DMS114 treated with DMSO at 0.1 percent for 48 hours (cell line): Measurements from ENCODE around the gene HNRNPA2B1.
"Not testable (repeated sequence)": the region's sequence is repeated elsewhere in the genome, so short reads cannot be mapped to it uniquely, and the experiment has no call there.

ENCODE experiments used
- DNase-seq: peaks from one replicate; lab custom pipeline; 2025; ENCODE audit not compliant: unreplicated experiment; lab: John Stamatoyannopoulos, UW

HNRNPA2B1 gene

DNA sequence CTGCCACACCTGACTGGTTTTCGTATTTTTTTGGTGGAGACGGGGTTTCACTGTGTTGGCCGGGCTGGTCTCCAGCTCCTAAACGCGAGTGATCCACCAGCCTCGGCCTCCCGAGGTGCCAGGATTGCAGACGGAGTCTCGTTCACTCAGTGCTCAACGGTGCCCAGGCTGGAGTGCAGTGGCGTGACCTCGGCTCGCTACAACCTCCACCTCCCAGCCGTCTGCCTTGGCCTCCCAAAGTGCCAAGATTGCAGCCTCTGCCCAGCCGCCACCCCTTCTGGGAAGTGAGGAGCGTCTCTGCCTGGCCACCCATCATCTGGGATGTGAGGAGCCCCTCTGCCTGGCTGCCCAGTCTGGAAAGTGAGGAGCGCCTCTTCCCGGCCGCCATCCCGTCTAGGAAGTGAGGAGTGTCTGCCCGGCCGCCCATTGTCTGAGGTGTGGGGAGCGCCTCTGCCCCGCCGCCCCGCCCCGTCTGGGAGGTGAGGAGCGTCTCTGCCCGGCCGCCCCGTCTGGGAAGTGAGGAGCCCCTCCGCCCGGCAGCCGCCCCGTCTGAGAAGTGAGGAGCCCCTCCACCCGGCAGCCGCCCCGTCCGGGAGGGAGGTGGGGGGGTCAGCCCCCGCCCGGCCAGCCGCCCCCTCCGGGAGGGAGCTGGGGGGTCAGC is 52.8 kb downstream of the HNRNPA2B1 start:
- not testable (repeated sequence) for DNase-seq

DNA sequence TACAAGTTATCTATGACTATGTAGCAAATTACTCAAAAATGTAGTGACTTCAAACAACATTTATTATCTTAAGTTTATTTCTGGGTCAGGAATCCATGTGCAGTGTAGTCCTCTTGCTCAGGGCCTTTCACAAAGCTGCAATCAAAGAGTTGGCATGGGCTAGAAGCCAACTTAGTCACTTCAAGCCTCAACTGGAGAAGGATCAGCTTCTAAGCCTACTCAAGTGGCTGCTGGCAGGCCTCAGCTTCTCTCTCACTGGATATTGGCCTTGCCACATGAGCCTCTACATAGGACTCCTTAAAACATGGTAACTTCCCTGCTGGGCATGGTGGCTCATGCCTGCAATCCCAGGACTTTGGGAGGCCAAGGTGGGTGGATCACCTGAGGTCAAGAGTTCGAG is 53.5 kb downstream of the HNRNPA2B1 start:
- no peak for DNase-seq

DNA sequence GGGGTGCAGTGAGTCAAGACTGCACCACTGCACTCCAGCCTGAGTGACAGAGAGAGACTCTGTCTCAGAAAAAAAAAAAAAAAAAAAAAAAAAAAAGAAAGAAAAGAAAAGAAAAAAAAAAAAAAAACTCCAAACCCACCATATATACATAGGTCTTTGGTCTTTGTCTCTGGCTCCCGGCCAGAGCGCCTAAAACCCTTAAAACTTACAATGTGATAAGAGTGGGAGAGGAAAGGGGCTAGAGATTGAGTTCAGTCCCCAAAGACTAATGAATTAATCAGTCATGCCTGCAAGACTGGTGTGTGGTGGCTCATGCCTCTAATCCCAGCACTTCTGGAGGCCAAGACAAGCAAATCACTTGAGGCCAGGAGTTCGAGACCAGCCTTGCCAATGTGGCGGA is 55.3 kb downstream of the HNRNPA2B1 start:
- no peak for DNase-seq

DNA sequence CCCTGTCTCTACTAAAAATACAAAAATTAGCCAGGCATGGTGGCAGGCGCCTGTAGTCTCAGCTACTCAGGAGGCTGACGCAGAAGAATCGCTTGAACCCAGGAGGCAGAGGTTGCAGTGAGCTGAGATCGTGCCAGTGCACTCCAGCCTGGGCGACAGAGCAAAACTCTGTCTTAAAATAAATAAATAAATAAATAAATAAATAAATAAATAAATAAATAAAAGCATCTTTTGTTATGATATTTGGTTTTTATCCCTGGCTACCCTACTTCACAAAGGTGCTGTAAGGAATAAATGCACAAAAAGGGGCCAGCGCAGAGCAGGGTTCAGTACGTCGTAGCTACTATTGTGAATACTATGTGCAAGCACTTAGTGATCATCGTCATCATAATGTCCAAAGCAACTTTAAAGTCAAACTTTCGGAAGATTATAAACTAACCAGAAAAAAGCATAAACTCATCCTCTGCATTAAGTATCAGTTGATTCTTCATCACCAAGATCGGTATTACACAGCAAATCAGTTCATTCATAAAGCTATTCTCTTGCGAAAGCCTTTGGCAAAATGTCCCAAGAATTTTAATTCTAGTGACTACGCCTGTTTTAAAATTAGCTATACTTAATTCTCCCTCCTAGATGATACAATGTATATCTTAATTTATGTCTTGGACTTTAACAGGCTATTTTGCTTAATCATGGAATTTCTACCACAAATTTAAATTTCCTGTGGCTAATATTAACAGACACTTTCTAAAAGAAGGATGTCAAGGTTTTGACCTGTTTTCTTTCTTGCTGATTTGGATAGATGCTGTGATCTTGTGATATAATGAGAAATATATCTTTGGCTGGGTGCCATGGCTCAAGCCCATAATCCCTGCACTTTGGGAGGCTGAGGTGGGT is 56.1 kb downstream of the HNRNPA2B1 start:
- no peak for DNase-seq

DNA sequence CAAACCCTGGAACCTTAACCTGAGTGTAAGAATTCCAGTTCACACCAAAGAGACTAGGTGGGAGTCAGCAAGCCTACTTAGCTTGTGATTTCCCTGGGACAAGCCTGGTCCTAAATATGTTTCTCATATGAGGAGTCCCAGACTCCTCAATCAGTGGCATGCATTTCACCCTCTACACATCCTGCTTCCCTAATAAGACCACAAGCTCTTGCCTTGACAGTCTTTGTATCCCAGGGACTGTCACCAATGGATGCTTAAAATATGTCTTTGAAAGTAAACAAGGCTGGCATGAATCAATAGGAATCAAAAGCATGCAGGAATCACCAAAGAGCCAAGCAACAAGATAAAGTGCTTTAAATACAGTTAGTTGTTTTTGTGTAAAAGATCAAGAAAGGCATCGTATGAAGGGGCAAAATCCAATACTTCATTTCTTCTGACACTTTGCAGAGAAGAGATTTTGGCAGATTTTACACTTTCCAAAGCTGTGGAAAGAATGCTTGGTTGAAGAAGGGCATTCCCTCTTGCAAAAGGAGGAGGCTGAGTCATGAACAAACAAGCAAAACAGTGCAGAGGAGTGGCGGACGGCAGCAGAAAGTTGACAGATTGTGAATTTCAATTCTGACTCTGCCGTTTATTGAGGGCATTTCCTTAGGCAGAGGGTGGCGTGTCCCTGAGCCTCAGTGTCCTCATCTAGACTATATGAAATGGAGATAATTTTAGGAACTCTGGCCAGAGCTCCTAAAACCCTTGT is 57.1 kb downstream of the HNRNPA2B1 start:
- DNase-seq, result no peak

DNA sequence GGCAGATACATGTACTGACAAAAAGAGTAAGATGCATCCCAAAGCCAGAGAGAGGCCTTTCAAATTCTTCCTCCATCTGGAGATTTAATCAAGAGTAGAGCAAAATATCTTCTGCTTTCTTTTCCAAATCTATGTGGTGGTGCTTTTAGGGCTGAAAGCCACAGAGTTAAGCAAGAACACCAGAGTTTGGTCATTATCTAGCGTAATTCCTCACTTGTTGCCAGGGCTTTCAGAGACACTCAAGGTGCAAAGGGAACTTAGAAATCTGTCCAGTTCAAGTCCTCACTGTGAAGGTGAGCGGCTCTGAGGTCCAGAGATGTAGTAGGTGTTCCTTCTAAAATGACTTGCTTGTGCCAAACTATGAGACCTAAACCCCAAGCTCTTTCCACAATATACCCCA is 59.5 kb downstream of the HNRNPA2B1 start:
- DNase-seq, result no peak

DNA sequence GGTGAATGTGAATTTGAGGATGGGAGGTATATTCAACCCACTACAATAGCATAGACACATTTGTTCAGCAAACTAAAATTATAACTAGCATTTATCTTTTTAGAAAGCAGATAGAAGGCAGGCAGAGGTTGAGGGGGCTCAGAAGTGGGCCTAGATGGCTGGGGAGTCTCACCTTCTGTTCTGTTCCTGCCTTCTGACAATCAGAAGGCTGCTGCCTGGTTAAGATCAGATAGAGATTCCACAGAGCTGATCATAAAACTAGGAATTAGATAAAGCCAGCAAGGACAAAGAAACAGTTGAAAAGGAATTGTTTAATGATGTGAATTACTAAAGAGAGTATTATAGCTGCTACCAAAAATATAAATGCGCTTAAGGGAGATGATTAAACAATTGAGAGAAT is 60.2 kb downstream of the HNRNPA2B1 start:
- DNase-seq, result no peak
